Adrenal gland (tissue), 5 donors: ENCODE data around the gene LRRC4.

Experiments used
- POLR2A ChIP-seq, 2 donors: fragments of 450-650 bp; IDR thresholded peaks; one replicate each; pipeline ENCODE4 v1.6.1; 2017; ENCODE audit warnings: antibody characterized with exemption in 2 of 2, mild to moderate bottlenecking in 2 of 2, moderate library complexity in 1 of 2
- TF ChIP-seq, protein P1 (sequence below), 6 experiments: fragments of 450-650 bp in 4 of 6; fragments of 200-600 bp in 2 of 6; sonication (generic) in 1 of 6; IDR thresholded peaks; 1 replicate in 5 of 6; 2 replicates in 1 of 6; pipeline versions ENCODE4 v1.5.1 to v1.8.0; 2016 to 2021; ENCODE audit warnings: antibody characterized with exemption in 6 of 6, mild to moderate bottlenecking in 2 of 6, moderate library complexity in 1 of 6
- donor health status: DM: no; HTN: no; CAD: no.

DNA sequence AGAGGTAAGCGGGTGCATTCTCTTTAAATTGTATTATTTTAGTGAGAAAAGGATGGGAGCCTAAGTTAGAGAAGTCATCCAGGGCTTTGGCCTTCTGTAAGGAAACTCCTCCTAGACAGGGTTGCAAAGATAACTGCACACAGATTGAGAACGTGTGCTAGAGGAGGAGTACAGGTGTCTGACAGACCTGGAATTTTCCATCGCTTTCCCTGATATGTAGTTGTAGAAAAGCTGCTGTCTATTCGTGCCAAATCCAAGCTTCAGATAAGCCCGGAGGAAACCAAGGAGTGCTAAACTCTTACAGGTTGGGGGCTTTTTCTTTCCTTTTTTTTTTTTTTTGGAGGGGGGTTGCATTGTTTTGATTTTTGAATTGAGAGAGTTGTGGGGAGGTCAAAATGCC lies 23.1 kb downstream of the LRRC4 start:
- TF ChIP-seq, protein P1, sequence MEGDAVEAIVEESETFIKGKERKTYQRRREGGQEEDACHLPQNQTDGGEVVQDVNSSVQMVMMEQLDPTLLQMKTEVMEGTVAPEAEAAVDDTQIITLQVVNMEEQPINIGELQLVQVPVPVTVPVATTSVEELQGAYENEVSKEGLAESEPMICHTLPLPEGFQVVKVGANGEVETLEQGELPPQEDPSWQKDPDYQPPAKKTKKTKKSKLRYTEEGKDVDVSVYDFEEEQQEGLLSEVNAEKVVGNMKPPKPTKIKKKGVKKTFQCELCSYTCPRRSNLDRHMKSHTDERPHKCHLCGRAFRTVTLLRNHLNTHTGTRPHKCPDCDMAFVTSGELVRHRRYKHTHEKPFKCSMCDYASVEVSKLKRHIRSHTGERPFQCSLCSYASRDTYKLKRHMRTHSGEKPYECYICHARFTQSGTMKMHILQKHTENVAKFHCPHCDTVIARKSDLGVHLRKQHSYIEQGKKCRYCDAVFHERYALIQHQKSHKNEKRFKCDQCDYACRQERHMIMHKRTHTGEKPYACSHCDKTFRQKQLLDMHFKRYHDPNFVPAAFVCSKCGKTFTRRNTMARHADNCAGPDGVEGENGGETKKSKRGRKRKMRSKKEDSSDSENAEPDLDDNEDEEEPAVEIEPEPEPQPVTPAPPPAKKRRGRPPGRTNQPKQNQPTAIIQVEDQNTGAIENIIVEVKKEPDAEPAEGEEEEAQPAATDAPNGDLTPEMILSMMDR (IDR thresholded peaks at IDR 0.05): no peak
- TF ChIP-seq POLR2A (IDR thresholded peaks at IDR 0.05): no peak
